Measurements from ENCODE around the gene ARHGDIG.

GRCh38 chr16:283033-283805 lies 2.8 kb downstream of the ARHGDIG start, which contains the start of gene PDIA2:
- TF ChIP-seq CTCF (IDR thresholded peaks at IDR 0.05) (no peak), POLR2A (IDR thresholded peaks at IDR 0.05) (no peak)
